Kidney epithelial cell (primary cell): ENCODE results near the gene NKAP. TPM values are rescaled to one million over a fixed set of nuclear protein-coding genes. Genes with fewer than 3 reads are reported as not detected.
A peak's percentile ranks its signal among the peaks of the same experiment; 100 is the strongest.

Source experiments
- DNase-seq: peaks from one replicate; pipeline ENCODE4 v3.0.0-alpha.2; 2010; ENCODE audit warnings: low read depth
- H3K27me3 ChIP-seq: 2 replicates; pipeline ENCODE4 v1.6.0; 2011; ENCODE audit warnings: low read length; ENCODE audit not compliant: control insufficient read depth, insufficient read depth
- H3K36me3 ChIP-seq: 2 replicates; pipeline ENCODE4 v1.5.1; 2011; ENCODE audit warnings: low read length; ENCODE audit not compliant: control insufficient read depth, insufficient read depth
- H3K4me3 ChIP-seq: 2 replicates; pipeline ENCODE4 v1.5.1; 2011; ENCODE audit warnings: low read depth, mild to moderate bottlenecking, control low read depth, low read length
- total RNA-seq: library from RNA; depleted of rRNA; stranded (reverse); fragments of >200 nt; gene quantifications from 2 replicates; pipeline ENCODE4 v1.2.3, GENCODE V29; 2015
- TF ChIP-seq, protein P1 (sequence below): IDR thresholded peaks from 2 replicates; pipeline ENCODE4 v1.5.1; 2011; ENCODE audit warnings: mild to moderate bottlenecking, moderate library complexity, low read length, control low read depth, inconsistent platforms; ENCODE audit not compliant: insufficient read depth, poor library complexity, severe bottlenecking

NKAP gene
- total RNA-seq, 1 donor from 2014 or later: 4.9 TPM

DNA sequence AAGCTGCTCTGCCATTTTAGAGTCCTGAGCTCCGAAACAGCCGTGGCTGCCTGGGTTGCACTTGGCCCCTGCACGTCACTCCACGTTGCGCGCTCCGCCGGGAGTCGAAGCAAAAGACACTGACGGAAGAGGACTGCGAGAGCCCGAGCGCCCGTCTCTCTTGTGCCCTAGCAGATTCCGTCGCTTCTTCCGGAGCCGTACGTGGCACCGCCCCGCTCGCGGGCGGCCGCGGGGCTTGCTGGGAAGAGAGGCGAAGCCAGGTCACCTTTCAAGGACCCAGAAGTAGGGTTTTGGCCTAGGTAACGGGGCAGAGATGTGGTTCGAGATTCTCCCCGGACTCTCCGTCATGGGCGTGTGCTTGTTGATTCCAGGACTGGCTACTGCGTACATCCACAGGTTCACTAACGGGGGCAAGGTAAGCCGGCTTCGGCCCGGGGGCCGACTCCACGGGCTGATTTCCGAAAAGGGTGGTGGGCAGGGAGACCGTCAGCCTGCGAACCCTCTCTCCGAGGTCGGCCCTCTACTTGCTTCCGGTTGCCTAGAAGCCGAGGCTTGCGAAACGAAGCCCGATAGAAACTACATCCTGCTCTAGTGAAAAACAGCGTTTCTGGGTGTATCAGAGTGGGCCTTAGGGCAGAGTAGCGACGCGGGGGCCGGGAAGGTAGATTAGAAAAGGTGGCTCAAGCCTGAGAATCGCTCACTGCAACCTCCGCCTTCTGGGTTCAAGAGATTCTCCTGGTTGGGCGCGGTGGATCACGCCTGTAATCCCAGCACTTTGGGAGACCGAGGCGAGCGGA is 71.8 kb downstream of the NKAP start, which contains the start of the genes NDUFA1 and RNF113A:
TSS of gene NDUFA1 (plus strand) at position 234 of the 797 bp plus-strand sequence. CDS start at position 314, 80 bp downstream.
TSS of gene RNF113A (minus strand) at position 135 of the 797 bp plus-strand sequence. CDS start at position 15, 120 bp downstream.
- TF ChIP-seq, protein P1, sequence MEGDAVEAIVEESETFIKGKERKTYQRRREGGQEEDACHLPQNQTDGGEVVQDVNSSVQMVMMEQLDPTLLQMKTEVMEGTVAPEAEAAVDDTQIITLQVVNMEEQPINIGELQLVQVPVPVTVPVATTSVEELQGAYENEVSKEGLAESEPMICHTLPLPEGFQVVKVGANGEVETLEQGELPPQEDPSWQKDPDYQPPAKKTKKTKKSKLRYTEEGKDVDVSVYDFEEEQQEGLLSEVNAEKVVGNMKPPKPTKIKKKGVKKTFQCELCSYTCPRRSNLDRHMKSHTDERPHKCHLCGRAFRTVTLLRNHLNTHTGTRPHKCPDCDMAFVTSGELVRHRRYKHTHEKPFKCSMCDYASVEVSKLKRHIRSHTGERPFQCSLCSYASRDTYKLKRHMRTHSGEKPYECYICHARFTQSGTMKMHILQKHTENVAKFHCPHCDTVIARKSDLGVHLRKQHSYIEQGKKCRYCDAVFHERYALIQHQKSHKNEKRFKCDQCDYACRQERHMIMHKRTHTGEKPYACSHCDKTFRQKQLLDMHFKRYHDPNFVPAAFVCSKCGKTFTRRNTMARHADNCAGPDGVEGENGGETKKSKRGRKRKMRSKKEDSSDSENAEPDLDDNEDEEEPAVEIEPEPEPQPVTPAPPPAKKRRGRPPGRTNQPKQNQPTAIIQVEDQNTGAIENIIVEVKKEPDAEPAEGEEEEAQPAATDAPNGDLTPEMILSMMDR: no peak
- H3K36me3 ChIP-seq: no peaks in the 10 kb centered on the region
- DNase-seq: peak; percentile 48
- H3K27me3 ChIP-seq: no peaks in the 10 kb centered on the region
- peak within 1 kb of the TSS; percentile 76 for H3K4me3 ChIP-seq

DNA sequence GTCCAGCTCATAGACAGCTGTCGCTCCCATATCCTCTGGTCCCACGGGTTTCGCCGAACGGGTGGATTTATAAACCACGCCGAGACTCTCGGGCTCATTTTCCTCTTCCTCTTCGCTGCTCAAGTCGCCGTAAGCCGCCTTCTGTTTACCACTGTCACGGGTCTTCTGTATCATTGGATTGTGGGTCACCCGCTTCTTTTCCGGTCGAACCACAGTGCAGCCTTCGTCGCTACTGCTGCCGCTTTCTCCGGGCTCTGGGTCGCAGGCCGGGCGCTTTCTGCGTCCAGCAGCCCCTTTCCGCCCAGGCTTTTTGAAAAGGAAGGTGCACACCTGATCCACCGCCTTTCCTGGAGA is 72.3 kb downstream of the NKAP start:
- TF ChIP-seq, protein P1: no peak
- Histone ChIP-seq H3K36me3 (no peaks in the 10 kb centered on the region), H3K4me3 (peak overlapping the region; percentile 76), H3K27me3 (no peaks in the 10 kb centered on the region)
- no peak for DNase-seq

Other genes with a start within 250 kb of the NKAP start
- gene SOWAHD, start 185.2 kb downstream of the NKAP start, total RNA-seq: not detected in 2 replicates
- 7,088 and 9,048 TPM in 2 replicates for gene RPL39, start 152.1 kb downstream of the NKAP start, total RNA-seq
- gene UPF3B, start 90.8 kb downstream of the NKAP start, total RNA-seq: 3.9 and 4.7 TPM in 2 replicates
- gene RNF113A, start 72.0 kb downstream of the NKAP start, total RNA-seq: 22.0 and 25.1 TPM in 2 replicates
- 48.9 and 60.8 TPM in 2 replicates for gene NDUFA1, start 71.9 kb downstream of the NKAP start, total RNA-seq
- gene AKAP14, start 47.9 kb downstream of the NKAP start, total RNA-seq: not detected in 2 replicates
- gene RHOXF2B, start 133.9 kb upstream of the NKAP start, total RNA-seq: not detected in 2 replicates
- not detected in 2 replicates for gene RHOXF1, start 172.2 kb upstream of the NKAP start, total RNA-seq
- not detected in 2 replicates for gene RHOXF2, start 214.9 kb upstream of the NKAP start, total RNA-seq